ENCODE measurements around the gene IP6K3.

DNA sequence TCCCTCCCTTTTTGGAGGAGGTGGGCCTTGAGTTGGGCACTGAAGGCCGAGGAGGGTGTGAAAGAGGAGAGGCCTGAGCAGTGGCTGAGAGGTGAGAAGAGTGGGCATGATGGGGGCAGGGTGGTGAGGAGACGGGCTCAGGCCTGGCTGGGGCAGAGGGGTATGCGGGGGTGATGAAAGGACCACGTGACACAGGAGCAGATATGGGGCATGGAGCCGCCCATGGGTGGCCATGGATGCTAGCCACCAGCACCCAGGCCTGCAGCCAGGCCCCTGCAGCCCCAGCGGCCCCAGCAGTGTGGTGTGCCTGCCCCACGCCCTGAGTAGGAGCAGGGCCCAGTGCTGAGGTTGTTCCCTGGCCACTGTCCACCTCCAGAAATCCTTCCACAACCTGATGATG is 61.7 kb downstream of the IP6K3 start:
- TF ChIP-seq, protein P1, sequence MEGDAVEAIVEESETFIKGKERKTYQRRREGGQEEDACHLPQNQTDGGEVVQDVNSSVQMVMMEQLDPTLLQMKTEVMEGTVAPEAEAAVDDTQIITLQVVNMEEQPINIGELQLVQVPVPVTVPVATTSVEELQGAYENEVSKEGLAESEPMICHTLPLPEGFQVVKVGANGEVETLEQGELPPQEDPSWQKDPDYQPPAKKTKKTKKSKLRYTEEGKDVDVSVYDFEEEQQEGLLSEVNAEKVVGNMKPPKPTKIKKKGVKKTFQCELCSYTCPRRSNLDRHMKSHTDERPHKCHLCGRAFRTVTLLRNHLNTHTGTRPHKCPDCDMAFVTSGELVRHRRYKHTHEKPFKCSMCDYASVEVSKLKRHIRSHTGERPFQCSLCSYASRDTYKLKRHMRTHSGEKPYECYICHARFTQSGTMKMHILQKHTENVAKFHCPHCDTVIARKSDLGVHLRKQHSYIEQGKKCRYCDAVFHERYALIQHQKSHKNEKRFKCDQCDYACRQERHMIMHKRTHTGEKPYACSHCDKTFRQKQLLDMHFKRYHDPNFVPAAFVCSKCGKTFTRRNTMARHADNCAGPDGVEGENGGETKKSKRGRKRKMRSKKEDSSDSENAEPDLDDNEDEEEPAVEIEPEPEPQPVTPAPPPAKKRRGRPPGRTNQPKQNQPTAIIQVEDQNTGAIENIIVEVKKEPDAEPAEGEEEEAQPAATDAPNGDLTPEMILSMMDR (IDR thresholded peaks at IDR 0.05; ENCODE audit: low read depth, low read length, poor library complexity, severe bottlenecking): no peak
- TF ChIP-seq EZH2phosphoT487 (IDR thresholded peaks at IDR 0.05; ENCODE audit: borderline replicate concordance, low read length): no peak

Measured in DOHH2 (cell line).